Endothelial cell of umbilical vein (primary cell): ENCODE measurements around the gene SYT2. TPM values are rescaled to one million over a fixed set of nuclear protein-coding genes. Genes with fewer than 3 reads are reported as not detected.

Experiments used
- BruUV-seq: library from RNA; stranded (reverse); fragments of 400-500 nt; replicated peaks from 2 replicates; lab custom pipeline; 2021; lab: Mats Ljungman, UMichigan
- CTCF ChIA-PET: fragments of 300-600, 350-600 bp; sonication (Branson Sonifier 250); formaldehyde crosslinking; loops from one replicate; lab custom pipeline; 2021; ENCODE audit warnings: antibody characterized with exemption, inconsistent platforms; lab: Charles Lee
- POLR2A ChIA-PET: fragments of 300-600, 350-600 bp; sonication (Branson Sonifier 250); formaldehyde crosslinking; loops from one replicate; lab custom pipeline; 2021; ENCODE audit warnings: antibody characterized with exemption, inconsistent platforms; lab: Charles Lee
- DNase-seq: peaks from one replicate; pipeline ENCODE4 v3.0.0-alpha.2; 2011; ENCODE audit warnings: low read depth, low spot score
- FAIRE-seq: peaks from 2 replicates; lab custom pipeline; 2011; peaks lifted over from hg19 to GRCh38; lab: Jason Lieb, UNC
- H2AFZ ChIP-seq: 2 replicates; pipeline ENCODE4 v1.6.0; 2012; ENCODE audit warnings: low read depth, low read length, control low read depth, inconsistent platforms
- H3K27ac ChIP-seq: 2 replicates; pipeline ENCODE4 v1.5.1; 2011; ENCODE audit warnings: low read depth, mild to moderate bottlenecking, control low read depth, low read length, moderate library complexity; ENCODE audit not compliant: insufficient read depth
- H3K27me3 ChIP-seq, 2 experiments: 2 replicates each; pipeline versions ENCODE4 v1.6.0 to v1.6.1; 2011; ENCODE audit warnings: low read length in 2 of 2, mixed read lengths in 1 of 2; ENCODE audit not compliant: control insufficient read depth in 2 of 2, insufficient read depth in 2 of 2
- H3K36me3 ChIP-seq, 2 experiments: 2 replicates in 1 of 2; 3 replicates in 1 of 2; pipeline ENCODE4 v1.5.1; 2011; ENCODE audit warnings: low read length in 2 of 2, mild to moderate bottlenecking in 1 of 2, moderate library complexity in 1 of 2; ENCODE audit not compliant: control insufficient read depth in 2 of 2, insufficient read depth in 2 of 2; ENCODE audit errors: extremely low read depth in 1 of 2
- H3K4me1 ChIP-seq: 3 replicates; pipeline ENCODE4 v1.5.1; 2011; ENCODE audit warnings: mild to moderate bottlenecking, low read length; ENCODE audit not compliant: control insufficient read depth, insufficient read depth; ENCODE audit errors: extremely low read depth
- H3K4me2 ChIP-seq: 2 replicates; pipeline ENCODE4 v1.6.1; 2011; ENCODE audit warnings: low read length, control low read depth, mixed read lengths; ENCODE audit not compliant: insufficient read depth
- H3K4me3 ChIP-seq, 3 experiments: fragments of 200-600 bp in 1 of 3; sonication (generic), shearing (Covaris generic) in 1 of 3; replicated peaks in 1 of 3; 2 replicates each; pipeline ENCODE4 v1.5.1; 2011 to 2016; ENCODE audit warnings: control low read depth in 3 of 3, low read length in 3 of 3, mild to moderate bottlenecking in 2 of 3, inconsistent platforms in 1 of 3, low read depth in 1 of 3, moderate library complexity in 1 of 3; ENCODE audit not compliant: insufficient read depth in 1 of 3
- H3K79me2 ChIP-seq: 2 replicates; pipeline ENCODE4 v1.6.0; 2012; ENCODE audit warnings: low read length, inconsistent platforms; ENCODE audit not compliant: control insufficient read depth, insufficient read depth
- H3K9ac ChIP-seq: replicated peaks from 2 replicates; pipeline ENCODE3; 2011; ENCODE audit warnings: low read length, control low read depth; ENCODE audit not compliant: insufficient read depth; ENCODE audit errors: extremely low read depth
- H3K9me1 ChIP-seq: replicated peaks from 3 replicates; pipeline ENCODE4 v1.6.0; 2011; ENCODE audit warnings: mild to moderate bottlenecking, low read length; ENCODE audit not compliant: control insufficient read depth, insufficient read depth; ENCODE audit errors: extremely low read depth
- H3K9me3 ChIP-seq: replicated peaks from 2 replicates; pipeline ENCODE4 v1.5.1; 2012; ENCODE audit warnings: low read length, inconsistent platforms; ENCODE audit not compliant: control insufficient read depth, insufficient read depth
- H4K20me1 ChIP-seq: replicated peaks from 2 replicates; pipeline ENCODE3; 2011; ENCODE audit warnings: mild to moderate bottlenecking, low read length; ENCODE audit not compliant: control insufficient read depth, insufficient read depth; ENCODE audit errors: extremely low read depth
- CTCF ChIP-seq, 2 donors: IDR thresholded peaks; 1 replicate in 1 of 2; 2 replicates in 1 of 2; pipeline ENCODE4 v1.5.1; 2011; ENCODE audit warnings: low read length in 2 of 2, mild to moderate bottlenecking in 2 of 2, moderate library complexity in 2 of 2, control low read depth in 1 of 2, inconsistent platforms in 1 of 2, low read depth in 1 of 2; ENCODE audit not compliant: insufficient read depth in 1 of 2; ENCODE audit errors: extremely low read depth in 1 of 2
- EZH2 ChIP-seq: IDR thresholded peaks from 2 replicates; pipeline ENCODE4 v1.6.1; 2012; ENCODE audit warnings: borderline replicate concordance, low read depth, mild to moderate bottlenecking, moderate library complexity, low read length, inconsistent platforms; ENCODE audit not compliant: severe bottlenecking
- FOS ChIP-seq: IDR thresholded peaks from 2 replicates; pipeline ENCODE4 v1.6.1; 2011; ENCODE audit warnings: mild to moderate bottlenecking, low read length, moderate library complexity, borderline replicate concordance; ENCODE audit not compliant: insufficient read depth
- GATA2 ChIP-seq: IDR thresholded peaks from 2 replicates; pipeline ENCODE4 v1.7.0; 2011; ENCODE audit warnings: low read depth, mild to moderate bottlenecking, moderate library complexity, mixed read lengths, low read length; ENCODE audit not compliant: insufficient read length, insufficient read depth
- JUN ChIP-seq: IDR thresholded peaks from 2 replicates; pipeline ENCODE4 v1.6.1; 2011; ENCODE audit warnings: borderline replicate concordance, low read depth; ENCODE audit not compliant: insufficient read length, insufficient read depth
- POLR2AphosphoS5 ChIP-seq: IDR thresholded peaks from 2 replicates; pipeline ENCODE4 v1.6.1; 2012; ENCODE audit warnings: low read depth, mild to moderate bottlenecking, control low read depth, low read length, moderate library complexity; ENCODE audit not compliant: insufficient read depth
- dilution Hi-C: fragments of 300-500 bp; cut with MboI; formaldehyde crosslinking; loops from one replicate; pipeline ENCODE4 v1.15.0; 2019; ENCODE audit warnings: low sequenced_read_pairs; ENCODE audit not compliant: extremely low pct_ligation_motif_present
- intact Hi-C: fragments of 100-400 bp; cut with micrococcal nuclease; formaldehyde crosslinking; loops from one replicate; pipeline ENCODE4 v1.10.0; 2022
- polyA plus RNA-seq, 4 experiments: library from polyadenylated mRNA; depleted of rRNA in 3 of 4; stranded (reverse) in 3 of 4; unstranded in 1 of 4; fragments of >200 nt; gene quantifications; 2 replicates each; pipeline versions ENCODE4 v1.2.1 to v1.2.3, GENCODE V29; 2011 to 2012; ENCODE audit warnings: missing spikeins in 1 of 4
- total RNA-seq: library from RNA; stranded (reverse); gene quantifications from 2 replicates; pipeline ENCODE4 v1.2.3, GENCODE V29; 2021
- TF ChIP-seq, protein P1 (sequence below): IDR thresholded peaks from 2 replicates; pipeline ENCODE4 v1.6.1; 2011; ENCODE audit not compliant: insufficient read depth, insufficient read length

SYT2 gene
- total and polyA plus RNA-seq, 2 donors (not counting 3 experiments of a cell fraction or from before 2014, with no cell fraction given): not detected

DNA sequence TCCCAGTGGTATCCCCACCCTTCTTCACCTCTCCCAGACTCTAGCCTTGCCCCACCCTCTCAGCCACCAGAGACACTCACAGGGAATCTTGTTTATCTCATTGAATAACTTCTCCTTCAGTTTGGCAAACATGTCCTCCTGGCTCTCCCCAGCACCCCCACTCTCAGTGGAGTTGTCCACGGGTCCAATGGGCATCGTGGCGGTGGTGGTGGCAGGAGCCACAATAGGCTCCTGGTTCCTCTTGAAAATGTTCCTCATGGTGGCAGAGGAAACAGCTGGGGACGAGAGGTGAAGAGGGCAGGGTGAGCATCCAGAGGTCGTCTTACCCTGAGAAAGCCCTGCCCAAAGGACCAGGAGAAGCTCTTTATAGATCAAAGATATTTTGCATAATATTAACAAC, 104.7 kb downstream of the SYT2 start:
- POLR2A ChIA-PET: no interaction called here
- Histone ChIP-seq H3K4me1 (no peaks in the 10 kb centered on the region), H3K36me3 (no peaks in the 10 kb centered on the region), H3K9me1 (no peaks in the 10 kb centered on the region), H3K9ac (no peak overlapping the region), H3K27ac (no peak overlapping the region), H4K20me1 (no peaks in the 10 kb centered on the region), H3K4me3 (no peak overlapping the region), H2AFZ (no peak overlapping the region), H3K27me3 (no peaks in the 10 kb centered on the region), H3K9me3 (no peaks in the 10 kb centered on the region), H3K4me2 (no peak overlapping the region), H3K79me2 (no peaks in the 10 kb centered on the region)
- no peak for FAIRE-seq
- no TSS peak for BruUV-seq
- dilution Hi-C loops: no loop called here
- TF ChIP-seq EZH2 (no peak), FOS (no peak), POLR2AphosphoS5 (no peak)
- intact Hi-C loops: no loop called here
- CTCF ChIA-PET: interaction anchor here (0.9 kb wide), 1 partner anchor 19 kb away, joined by 3 read pairs; no protein-coding TSS in a partner anchor
- no peak for DNase-seq

DNA sequence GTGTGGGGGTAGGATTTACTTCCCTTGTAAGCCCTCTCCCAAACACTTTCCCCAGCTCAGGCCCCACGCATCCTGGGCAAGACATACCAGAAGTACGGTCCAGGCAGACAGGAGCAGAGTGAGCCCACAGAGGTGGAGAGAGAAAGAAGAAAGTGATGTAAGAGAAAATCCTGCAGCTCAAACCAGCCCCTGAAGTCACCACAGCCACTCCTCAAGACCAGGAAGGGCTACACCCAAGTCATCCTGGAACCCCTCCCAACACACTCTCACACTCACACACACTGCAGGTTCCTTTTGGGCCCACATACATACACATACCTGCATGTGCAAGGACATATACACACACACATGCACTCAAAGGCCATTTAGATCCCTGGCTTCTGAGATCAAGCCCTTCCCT, 106.8 kb downstream of the SYT2 start:
- Histone ChIP-seq H3K4me3 (no peak overlapping the region), H3K9me1 (no peaks in the 10 kb centered on the region), H3K36me3 (no peaks in the 10 kb centered on the region), H3K9me3 (no peaks in the 10 kb centered on the region), H4K20me1 (no peaks in the 10 kb centered on the region), H3K4me1 (no peaks in the 10 kb centered on the region), H3K27ac (no peak overlapping the region), H3K4me2 (no peak overlapping the region), H3K79me2 (no peaks in the 10 kb centered on the region), H3K9ac (no peak overlapping the region), H2AFZ (no peak overlapping the region), H3K27me3 (no peaks in the 10 kb centered on the region)
- dilution Hi-C loops: no loop called here
- FAIRE-seq (no peak), DNase-seq (no peak)
- ChIA-PET POLR2A (no interaction called here), CTCF (interaction anchor here (0.9 to 4.7 kb wide), 3 partner anchors 22 to 116 kb away, joined by 3 to 34 read pairs (median 4); no protein-coding TSS in a partner anchor)
- TF ChIP-seq JUN (no peak), CTCF (IDR thresholded peaks at IDR 0.05; ENCODE audit: extremely low read depth in 1 of 2, insufficient read depth in 1 of 2, low read depth in 1 of 2, low read length in 2 of 2) (no peak), GATA2 (no peak)
- TF ChIP-seq, protein P1, sequence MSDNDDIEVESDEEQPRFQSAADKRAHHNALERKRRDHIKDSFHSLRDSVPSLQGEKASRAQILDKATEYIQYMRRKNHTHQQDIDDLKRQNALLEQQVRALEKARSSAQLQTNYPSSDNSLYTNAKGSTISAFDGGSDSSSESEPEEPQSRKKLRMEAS: no peak
- BruUV-seq: no TSS peak
- intact Hi-C loops: no loop called here
